Left hindlimb (tissue), 1 donor: Measurements from ENCODE around the gene PPP4R4.

Experiments used
- DNase-seq: peaks from one replicate; pipeline ENCODE4 v3.0.0-alpha.2; 2018

PPP4R4 gene, protein sequence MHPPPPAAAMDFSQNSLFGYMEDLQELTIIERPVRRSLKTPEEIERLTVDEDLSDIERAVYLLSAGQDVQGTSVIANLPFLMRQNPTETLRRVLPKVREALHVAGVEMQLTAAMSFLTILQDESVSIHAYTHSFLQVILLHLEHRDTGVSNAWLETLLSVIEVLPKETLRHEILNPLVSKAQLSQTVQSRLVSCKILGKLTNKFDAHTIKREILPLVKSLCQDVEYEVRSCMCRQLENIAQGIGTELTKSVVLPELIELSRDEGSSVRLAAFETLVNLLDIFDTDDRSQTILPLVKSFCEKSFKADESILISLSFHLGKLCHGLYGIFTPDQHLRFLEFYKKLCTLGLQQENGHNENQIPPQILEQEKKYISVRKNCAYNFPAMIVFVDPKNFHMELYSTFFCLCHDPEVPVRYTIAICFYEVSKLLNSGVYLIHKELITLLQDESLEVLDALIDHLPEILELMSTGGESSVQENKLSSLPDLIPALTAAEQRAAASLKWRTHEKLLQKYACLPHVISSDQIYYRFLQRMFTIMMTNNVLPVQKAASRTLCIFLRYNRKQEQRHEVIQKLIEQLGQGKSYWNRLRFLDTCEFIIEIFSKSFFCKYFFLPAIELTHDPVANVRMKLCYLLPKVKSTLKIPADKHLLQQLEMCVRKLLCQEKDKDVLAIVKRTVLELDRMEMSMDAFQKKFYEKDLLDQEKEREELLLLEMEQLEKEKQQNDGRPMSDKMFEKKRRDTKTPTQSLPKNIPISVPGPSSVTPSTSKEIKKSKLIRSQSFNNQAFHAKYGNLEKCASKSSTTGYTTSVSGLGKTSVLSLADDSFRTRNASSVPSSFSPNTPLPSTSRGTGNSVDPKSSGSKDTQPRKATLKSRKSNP

DNA sequence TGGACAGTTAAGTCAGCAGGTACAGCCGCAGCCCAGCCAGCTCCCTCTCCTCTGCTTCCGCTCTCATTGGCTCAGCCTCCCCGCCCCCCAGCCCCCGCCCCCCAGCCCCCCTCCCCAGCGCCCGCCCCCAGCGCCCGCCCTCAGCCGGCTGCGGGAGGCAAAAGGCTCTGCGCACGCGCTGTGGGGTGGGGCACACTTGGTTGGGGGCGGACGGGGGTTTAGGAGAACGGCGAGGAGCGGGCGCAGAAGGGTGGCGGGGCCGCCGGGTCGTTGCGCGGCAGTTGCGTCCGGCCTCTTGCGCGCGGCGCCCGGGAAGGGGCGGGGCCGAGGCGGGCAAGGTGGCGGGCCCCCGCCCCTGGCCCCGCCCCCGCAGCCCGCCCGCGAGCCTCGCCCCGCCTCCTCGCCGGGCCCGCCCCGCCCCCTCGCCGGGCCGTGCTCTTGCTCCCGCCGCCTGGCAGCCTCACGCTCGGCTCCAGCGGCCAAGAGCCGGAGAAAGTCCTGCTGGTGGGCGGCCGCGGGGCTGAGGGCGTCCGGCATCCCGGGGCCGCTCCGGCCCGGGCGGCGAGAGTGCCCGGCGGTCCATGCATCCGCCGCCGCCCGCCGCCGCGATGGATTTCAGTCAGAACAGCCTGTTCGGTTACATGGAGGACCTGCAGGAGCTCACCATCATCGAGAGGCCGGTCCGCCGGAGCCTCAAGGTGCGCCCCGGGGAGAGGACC lies at the start of gene PPP4R4:
TSS of gene PPP4R4 (plus strand) at position 438 of the 719 bp plus-strand sequence. CDS start at position 582, 144 bp downstream.
- DNase-seq, result peak; percentile 91

DNA sequence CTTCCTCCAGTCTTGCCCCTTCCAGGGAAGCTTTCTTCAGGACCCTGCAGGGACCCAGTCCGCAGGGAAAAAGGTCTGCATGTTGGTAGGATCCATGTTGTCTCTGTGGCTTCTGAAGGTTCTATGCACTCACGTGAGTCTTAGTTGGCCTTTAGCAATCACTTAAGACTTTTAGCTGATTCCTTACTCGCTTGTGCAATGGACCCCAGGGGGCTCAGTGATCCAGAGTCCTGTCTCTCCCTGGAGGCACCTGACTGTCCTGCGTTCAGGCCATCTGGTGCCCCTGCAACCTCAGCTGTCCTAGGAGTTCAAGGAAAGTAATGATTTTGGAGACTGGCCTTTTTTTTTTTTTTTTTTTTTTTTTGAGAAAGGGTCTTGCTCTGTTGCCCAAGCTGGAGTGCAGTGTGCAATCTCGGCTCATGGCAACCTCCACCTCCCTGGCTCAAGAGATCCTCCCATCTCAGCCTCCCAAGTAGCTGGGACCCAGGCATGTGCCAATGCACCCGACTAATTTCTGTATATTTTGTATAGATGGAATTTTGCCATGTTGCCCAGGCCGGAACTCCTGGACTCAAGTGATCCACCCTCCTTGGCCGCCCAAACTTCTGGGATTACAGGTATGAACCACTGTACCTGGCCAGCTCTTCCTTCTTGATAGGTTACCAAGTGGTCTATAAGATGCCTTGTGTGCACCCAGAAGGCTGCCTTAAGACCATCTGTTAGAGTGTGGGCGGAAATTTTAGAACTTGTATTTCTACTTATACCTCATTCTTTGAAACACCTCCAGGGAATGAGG lies 49.3 kb upstream of the PPP4R4 start:
- DNase-seq, result no peak

DNA sequence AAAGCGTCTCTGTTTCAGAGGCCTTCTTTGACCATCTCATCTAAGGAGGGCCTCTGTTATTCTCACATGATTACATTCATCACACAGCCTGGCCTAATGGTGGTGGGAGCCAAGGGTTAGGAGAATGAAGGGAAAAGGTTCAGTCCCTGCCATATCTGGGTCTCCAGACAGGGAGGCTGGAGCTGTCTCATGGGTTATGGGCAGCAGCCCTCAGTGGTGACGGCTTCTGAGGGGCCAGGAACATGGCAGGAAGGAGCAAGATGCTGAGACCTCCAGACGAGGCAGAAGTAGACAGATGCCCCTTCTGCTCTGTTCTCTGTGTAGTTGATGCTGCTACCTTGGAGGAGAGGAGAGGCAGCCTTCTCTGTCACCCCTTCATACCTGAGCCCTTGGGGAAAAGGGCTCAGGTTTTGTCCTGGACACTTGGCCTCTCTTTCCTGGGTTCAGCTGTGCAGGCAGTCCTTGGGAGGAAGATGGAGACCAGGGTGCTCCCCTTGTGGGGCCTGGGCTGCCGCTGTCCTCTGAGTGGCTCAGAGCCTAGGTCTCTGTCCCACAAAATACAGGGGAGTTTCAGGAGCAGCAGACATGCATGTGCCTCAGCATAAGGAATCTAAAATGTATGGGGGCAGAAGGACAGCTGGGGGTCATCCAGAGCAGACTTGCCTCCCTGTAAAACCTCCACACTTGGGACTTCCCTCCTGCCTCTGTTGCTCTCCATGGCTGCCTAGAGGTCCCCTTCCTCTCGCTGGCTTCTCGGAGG lies 48.3 kb upstream of the PPP4R4 start:
- DNase-seq, result no peak

DNA sequence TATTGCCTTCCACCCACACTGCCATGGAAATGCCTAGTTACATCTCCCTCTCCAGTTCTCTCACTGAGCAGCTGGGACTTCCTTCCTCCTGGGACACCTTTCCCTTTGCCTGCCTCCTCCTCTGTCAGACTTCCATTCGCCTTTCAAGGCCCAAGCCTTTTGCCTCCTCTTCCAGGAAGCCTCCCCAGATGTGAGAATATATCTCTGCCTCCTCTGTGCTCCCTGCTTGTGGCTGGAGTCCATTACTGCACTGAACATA lies 47.8 kb upstream of the PPP4R4 start:
- no peak for DNase-seq

DNA sequence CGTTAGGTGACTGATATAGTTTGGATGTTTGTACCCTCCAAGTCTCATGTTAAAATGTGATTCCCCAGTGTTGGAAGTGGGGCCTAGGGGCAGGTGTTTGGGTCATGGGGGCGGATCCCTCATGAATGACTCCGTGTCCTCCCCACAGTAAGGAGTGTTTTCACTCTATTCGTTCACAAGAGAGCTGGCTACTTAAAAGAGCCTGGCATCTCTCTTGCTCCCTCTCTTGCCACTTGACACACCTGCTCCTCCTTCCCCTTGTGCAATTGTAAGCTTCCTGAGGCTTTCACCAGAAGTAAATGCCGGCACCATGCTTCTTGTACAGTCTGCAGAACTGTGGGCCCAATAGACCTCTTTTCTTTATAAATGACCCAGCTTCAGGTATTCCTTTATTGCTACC lies 47.3 kb upstream of the PPP4R4 start:
- DNase-seq, result no peak

DNA sequence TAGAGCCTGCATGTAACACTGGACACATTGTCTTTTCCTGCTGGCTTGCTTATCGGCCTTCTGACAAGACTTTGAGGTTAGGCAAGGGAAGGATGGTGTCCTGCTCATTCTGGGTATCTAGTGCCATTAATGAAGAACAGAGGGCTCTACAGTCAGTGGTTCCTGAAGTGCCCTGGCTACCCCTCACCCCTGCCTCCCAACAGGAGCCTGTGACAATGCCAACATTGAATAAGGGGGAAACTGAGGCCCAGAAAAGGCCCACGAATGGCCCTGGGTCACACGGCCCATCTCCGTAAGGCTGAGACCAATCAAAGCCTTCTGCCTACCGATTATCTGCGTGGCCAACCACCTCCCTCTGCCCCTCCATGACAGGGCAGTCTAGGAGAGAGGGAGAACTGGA lies 46.8 kb upstream of the PPP4R4 start:
- DNase-seq, result no peak

DNA sequence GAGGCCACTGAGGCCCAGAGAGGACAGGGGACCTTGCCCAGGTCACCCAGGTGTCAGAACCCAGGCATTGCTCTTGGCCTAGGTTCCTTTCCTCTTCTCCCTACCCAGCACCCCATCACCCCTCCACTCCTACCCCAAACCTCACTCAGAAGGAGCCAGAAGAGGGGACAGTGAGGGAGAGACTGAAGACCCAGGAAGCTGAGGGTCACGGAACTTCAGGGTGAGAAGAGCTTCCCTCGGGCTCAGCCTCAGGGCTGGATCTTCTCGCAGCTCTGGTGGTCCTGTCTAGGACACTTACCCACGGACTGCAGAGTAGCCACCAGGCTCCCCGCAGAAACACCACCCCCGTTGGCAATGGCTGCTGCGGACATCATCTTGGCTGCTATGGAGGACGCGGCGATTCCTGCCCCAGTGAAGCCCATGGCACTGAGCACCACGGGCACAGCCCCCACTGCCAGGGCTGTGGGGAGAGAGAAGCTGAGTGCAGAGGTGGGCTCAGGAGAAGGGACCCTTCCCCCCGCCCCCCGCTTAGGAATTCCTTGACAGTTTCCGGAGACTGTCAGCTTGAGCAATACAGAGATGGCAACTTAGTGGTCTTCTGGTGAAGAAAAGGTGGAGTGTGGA lies 45.8 kb upstream of the PPP4R4 start:
- DNase-seq, result no peak

DNA sequence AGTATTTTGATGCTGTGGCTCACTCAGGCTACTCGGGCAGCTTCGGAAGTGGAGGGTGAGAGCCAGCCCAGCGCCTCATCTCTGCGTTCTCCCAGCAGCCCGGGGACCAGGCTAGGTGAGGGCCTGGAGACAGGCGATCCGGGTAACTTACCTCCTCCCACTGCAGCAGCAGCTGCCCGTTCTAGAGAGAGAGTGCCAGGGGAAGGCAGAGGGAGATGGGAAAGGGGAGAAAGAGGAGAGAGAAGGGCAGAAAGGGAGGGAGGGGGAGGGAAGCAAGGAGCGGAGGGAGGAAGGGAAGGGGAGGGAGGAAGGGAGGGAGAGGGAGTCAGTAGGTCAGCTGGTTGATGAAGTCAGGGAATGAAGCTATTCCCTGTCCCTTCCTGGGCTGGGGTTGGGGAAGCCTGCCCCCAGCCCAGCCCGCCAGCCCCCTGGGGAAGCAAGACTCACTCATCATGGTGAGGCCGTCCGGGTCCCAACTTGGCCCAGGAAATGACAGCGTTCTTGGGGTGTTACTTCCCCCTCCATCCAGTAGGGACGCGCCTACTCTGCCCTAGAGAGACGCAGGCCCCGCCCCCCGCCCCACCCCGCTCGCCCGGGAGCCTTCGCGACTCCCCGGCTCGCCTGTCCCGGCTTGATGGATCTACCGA lies 44.9 kb upstream of the PPP4R4 start, which contains the start of gene IFI27L2:
TSS of gene IFI27L2 (minus strand) at position 494 of the 647 bp plus-strand sequence. CDS start at position 454, 40 bp downstream.
- DNase-seq, result peak; percentile 88

DNA sequence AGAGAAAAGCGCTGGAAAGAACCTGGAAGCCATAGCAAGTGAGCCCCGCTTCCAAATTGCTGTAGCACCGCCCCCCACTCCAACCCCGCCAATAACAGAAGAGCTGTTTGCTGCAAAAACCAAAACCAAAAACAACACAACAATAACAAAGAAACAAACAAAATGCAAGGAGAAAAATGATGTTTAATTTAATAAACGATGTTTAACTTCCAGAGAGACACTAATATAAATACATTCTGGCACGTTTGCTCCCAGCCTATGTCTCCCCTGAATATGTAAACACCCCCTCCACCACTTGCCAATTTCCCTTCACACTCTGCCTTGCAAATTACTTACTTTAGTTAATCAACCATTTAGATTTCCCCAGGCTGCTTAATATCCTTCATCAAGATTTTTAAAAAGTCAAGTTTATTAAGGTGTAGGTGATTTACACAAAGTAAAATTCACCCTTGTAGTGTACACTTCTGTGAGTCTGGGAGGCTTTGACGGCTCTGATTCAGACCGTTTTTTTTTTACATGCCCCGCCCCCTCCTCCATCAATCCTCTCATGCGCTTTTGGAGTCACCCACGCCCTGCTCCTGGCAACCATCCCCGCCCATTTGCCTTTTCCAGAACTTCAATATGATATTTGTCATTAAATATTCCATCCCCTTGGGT lies 44.2 kb upstream of the PPP4R4 start:
- DNase-seq, result peak; percentile 45

DNA sequence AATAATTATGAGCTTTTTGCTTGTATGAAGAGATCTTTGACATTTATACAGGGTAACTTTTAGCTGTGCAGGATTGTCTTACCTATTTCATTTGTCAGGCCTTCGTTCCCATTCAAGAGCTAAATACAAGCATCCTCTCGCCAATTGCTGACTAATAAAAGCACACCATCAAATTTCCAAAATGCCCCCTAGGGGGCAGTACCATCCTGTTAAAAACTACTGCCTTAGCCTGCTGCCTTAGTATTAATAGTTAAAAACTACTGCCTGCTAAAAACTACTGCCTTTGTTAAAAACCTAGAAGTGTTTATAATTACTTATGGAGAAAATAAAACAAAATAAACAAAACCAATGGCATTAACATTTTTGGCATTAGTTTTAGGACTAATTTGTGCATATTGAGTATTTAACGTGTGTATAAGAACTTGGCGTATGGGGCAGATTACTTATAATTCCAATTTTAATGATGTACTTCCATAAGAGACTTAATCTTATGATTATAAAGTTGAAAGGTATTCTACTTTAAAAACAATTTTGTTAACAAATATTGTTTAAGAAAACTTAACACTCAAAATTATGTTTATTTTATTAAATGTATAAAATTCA lies 41.7 kb upstream of the PPP4R4 start:
- DNase-seq, result no peak

DNA sequence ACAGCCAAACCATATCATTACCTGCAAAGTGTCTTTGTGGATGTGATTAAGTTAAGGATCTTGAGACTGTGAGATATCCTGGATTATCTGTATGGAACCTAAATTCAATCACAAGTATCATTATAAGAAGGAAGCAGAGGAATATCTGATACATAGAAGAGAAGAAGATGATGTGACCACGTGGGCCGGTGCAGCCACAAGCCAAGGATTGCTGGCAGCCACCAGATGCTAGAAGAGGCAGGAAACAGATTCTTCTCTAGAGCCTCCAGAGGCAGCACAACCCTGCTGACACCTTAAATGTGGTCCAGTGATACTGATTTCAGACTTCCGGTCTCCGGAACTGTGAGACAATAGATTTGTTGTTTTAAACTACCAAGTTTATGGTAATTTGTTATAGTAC lies 38.6 kb upstream of the PPP4R4 start:
- no peak for DNase-seq

DNA sequence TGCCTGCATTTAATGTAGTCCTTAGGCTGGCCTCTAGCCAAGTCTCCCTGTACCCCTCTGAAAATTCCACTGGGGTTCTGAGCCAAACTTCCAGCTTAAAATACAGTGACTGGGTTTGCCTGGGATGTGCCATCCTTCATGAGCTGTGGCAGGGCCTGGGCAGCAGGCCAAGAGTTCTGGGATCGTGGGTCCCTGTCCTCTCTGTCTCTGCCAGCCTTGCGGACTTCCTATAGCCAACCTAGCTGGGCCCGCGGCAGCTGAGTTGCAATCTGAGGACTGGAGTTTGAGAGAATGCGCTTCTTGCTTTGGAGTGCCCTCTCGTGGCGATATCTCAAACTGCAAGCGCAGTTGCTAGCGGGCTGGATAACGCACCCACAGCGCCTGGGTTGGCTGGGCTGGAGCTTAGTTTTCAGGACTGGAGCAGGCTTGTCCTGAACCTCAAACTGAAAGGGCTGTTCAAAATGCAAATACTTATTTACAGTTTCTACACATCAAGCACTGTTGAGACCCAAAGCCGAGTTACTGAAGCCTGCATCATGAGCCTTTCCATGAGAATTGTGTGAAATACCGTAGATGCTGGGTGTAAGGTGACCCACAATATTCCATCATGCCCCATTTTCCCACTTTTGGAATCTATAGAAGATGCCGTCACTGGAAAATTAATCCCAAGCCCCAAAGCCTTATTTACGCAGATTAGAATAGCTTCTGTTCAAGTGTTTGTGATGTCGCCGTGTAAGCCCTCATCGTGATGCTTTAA lies 37.4 kb upstream of the PPP4R4 start:
- peak; percentile 77 for DNase-seq

DNA sequence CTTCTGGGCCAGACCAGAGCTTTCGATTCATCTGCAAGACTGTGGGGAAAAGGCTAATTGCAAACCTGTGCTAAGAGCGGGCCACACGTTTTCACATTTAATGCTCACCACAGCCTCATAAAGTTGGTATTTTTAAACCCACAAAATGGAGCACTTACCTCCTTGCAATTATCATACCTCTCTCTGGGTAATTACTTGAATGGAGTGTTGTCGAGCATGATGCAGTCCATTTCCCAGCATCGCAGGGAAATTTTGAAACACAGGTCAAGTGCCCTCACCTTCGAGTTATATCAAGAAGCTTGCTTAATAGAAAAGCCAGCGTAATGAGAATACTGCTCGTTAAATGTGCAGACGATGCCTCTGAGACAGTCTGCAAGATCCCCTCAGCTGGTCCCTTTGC lies 35.9 kb upstream of the PPP4R4 start:
- DNase-seq, result no peak

DNA sequence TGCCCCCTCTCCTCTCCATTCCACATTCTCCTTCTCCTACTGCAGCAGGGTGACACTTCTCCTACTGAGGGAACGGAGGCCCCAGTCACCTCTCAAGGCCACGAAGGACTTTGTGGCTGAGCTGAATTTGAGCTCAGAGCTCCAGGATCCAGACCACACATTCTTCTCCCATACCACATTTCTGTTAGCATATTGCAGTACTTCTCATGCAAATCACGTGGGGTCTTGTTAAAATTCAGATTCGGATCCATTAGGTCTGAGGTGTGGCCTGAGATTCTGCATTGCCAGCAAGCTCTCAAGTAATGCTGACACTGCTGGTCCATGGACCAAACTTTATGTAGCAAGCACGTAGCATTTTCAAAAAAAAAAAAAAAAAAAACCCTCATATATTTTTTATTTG lies 35.1 kb upstream of the PPP4R4 start:
- no peak for DNase-seq

DNA sequence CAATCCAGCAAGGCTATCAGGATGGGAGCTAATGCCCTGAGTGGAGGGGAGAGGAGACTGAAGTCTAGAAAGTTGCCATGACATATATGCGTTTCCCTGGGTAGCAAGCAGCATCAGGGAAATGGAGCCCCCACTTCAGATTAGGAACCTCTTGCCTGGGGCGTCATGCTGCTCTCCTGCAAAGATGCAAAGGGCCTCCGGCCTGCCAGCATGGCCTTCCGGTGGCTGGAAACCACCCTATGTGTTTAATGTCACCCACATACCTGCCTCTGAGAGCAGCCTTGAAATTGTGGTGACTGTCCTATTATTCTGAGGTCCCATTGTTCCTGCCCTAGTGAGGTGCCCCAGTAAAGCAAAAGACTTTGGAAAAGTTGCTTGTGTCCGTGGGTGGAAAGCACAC lies 34.7 kb upstream of the PPP4R4 start:
- no peak for DNase-seq

DNA sequence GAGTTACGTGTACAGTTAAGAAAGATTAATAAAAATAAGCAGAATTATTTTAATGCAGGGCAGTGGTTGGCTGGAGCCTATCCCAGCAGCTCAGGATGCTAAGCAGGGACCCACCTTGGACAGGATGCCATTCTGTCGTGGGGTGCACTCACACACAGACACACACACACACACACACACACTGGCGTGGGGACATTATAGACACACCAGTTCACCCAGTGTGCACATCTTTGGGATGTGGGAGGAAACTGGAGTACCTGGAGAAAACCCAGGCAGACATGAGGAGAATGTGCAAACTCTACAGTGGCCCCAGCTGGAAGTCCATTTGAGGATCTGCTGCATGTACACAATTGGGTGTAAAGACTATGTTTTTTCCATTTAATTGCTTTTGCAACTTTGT lies 31.9 kb upstream of the PPP4R4 start:
- DNase-seq, result no peak

DNA sequence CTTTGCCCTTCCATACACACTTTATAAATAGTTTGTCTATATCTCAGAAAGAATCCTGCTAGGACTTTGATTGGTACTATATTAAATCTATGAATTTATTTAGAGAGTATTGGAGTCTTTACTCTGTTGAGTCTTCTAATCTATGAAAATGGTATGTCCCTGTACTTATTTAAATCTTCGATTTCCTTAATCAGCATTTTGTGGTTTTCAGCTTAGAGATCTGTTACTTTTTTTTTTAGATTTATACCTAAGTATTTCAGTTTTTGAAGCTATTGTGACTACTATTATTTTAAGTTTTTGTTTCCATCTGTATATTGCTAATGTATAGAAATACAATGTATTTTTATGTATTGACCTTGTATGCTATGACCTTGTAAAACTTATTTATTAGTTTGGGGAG lies 31.3 kb upstream of the PPP4R4 start:
- no peak for DNase-seq

DNA sequence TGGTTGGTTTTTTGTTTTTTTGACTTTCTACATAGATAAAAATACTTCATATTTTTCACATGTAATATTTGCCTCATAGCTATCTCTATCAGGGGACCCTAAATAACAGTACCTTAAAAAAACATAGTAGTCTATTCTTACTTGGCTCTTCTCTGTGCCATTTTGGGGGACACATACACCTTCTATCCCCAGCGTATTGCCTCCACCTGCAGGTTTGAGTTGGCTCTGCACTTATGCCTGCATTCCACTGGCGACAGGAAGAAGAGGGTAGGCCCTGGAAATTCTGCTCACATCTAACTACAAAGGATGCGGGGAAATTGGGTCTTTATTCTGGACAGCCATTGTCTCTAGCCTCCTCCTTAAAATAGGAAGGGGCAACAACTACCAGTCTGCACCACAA lies 30.9 kb upstream of the PPP4R4 start:
- DNase-seq, result no peak

DNA sequence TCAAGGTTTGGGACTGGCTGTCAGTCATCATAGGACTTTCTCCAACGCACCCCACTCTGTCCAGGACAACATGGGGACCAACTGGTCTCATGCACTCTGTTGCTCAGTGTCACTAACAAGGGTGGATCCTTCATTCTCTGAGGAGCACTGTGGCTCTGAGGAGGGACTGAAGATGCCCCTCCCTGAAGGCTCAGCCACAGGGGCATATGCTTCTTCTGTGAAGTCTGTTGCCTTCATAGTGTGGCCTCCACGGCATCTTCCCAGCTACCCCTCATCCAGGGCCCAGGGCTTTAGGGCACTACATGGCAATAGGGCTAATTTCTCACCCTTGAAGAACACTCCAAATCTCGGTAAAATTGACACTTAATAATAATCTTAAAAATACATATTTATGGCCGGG lies 30.4 kb upstream of the PPP4R4 start:
- DNase-seq, result no peak
